K562 (cell line): ENCODE results near the gene MAGEA9B. TPM values are rescaled to one million over a fixed set of nuclear protein-coding genes. Genes with fewer than 3 reads are reported as not detected.

ENCODE experiments used
- ATF7 ChIP-seq: fragments of 450-650 bp; IDR thresholded peaks from 2 replicates; pipeline ENCODE4 v1.7.1; 2014; ENCODE audit warnings: mild to moderate bottlenecking, moderate library complexity
- COPS2 ChIP-seq: fragments of 450-650 bp; conservative IDR thresholded peaks from 2 replicates; pipeline ENCODE4 v1.6.1; 2016; ENCODE audit warnings: mild to moderate bottlenecking, moderate library complexity
- DNMT1 ChIP-seq: fragments of 450-650 bp; IDR thresholded peaks from 2 replicates; pipeline ENCODE4 v1.6.1; 2016; ENCODE audit warnings: antibody characterized with exemption, mild to moderate bottlenecking
- GABPB1 ChIP-seq: sonication (generic); formaldehyde crosslinking; IDR thresholded peaks from 2 replicates; pipeline ENCODE4 v1.8.0; 2022; ENCODE audit warnings: mild to moderate bottlenecking, missing genetic modification reagents
- HDAC2 ChIP-seq: fragments of 450-650 bp; IDR thresholded peaks from 2 replicates; pipeline ENCODE4 v1.6.1; 2016; ENCODE audit warnings: mild to moderate bottlenecking
- HNRNPK ChIP-seq: fragments of 200-400 bp; formaldehyde crosslinking; IDR thresholded peaks from one replicate; pipeline ENCODE4 v1.6.1; 2018; ENCODE audit warnings: mild to moderate bottlenecking, low read depth, low read length; ENCODE audit not compliant: poor library complexity, severe bottlenecking
- JUND ChIP-seq, 2 experiments: IDR thresholded peaks; 2 replicates in 1 of 2; 3 replicates in 1 of 2; pipeline ENCODE4 v1.6.1; 2011; ENCODE audit warnings: borderline replicate concordance in 2 of 2, low read depth in 2 of 2, low read length in 2 of 2, improper control_type of control experiment in 1 of 2, missing biosample characterization in 1 of 2, missing genetic modification characterization in 1 of 2, missing genetic modification reagents in 1 of 2
- KDM1A ChIP-seq, 2 experiments: fragments of 450-650 bp; IDR thresholded peaks; 2 replicates each; pipeline ENCODE4 v1.6.1; 2016; ENCODE audit warnings: mild to moderate bottlenecking in 2 of 2
- MTA1 ChIP-seq: fragments of 450-650 bp; IDR thresholded peaks from 2 replicates; pipeline ENCODE4 v1.6.1; 2017; ENCODE audit warnings: borderline replicate concordance
- RBFOX2 ChIP-seq: fragments of 200-400 bp; formaldehyde crosslinking; IDR thresholded peaks from 2 replicates; pipeline ENCODE4 v1.6.1; 2017; ENCODE audit warnings: low read depth, mild to moderate bottlenecking, low read length, moderate library complexity
- RBM17 ChIP-seq: fragments of 200-400 bp; formaldehyde crosslinking; IDR thresholded peaks from 2 replicates; pipeline ENCODE4 v1.6.1; 2017; ENCODE audit warnings: low read depth, mild to moderate bottlenecking, low read length, borderline replicate concordance
- RNF2 ChIP-seq: sonication (generic); IDR thresholded peaks from 2 replicates; pipeline ENCODE4 v1.6.1; 2016
- SAP30 ChIP-seq: fragments of 200-600 bp; sonication (generic); IDR thresholded peaks from 2 replicates; pipeline ENCODE4 v1.6.1; 2012; ENCODE audit warnings: borderline replicate concordance, low read depth, mild to moderate bottlenecking, moderate library complexity, low read length, control low read depth, inconsistent platforms; ENCODE audit not compliant: insufficient read depth, poor library complexity, severe bottlenecking
- SNRNP70 ChIP-seq: fragments of 200-400 bp; formaldehyde crosslinking; optimal IDR thresholded peaks from 2 replicates; pipeline ENCODE3; 2017; ENCODE audit warnings: low read depth, low read length
- SPI1 ChIP-seq: IDR thresholded peaks from 2 replicates; pipeline ENCODE4 v1.6.1; 2011; ENCODE audit warnings: low read depth, low read length, control low read depth, borderline replicate concordance
- SREBF2 ChIP-seq: sonication (generic); formaldehyde crosslinking; IDR thresholded peaks from 2 replicates; pipeline ENCODE4 v1.4.0; 2020; ENCODE audit warnings: mild to moderate bottlenecking, missing genetic modification reagents
- TAL1 ChIP-seq: fragments of 450-650 bp; IDR thresholded peaks from 2 replicates; pipeline ENCODE4 v1.6.1; 2016; ENCODE audit warnings: mild to moderate bottlenecking
- TARDBP ChIP-seq: fragments of 450-650 bp; IDR thresholded peaks from 2 replicates; pipeline ENCODE4 v1.6.1; 2016
- TFAP4 ChIP-seq: sonication (generic); formaldehyde crosslinking; IDR thresholded peaks from 2 replicates; pipeline ENCODE4 v1.8.0; 2022; ENCODE audit warnings: missing genetic modification reagents, mild to moderate bottlenecking, moderate library complexity, borderline replicate concordance
- TGIF2 ChIP-seq: sonication (generic); formaldehyde crosslinking; IDR thresholded peaks from 2 replicates; pipeline ENCODE4 v1.8.1; 2022; ENCODE audit warnings: mild to moderate bottlenecking, missing genetic modification reagents, moderate library complexity
- ZNF12 ChIP-seq: sonication (generic); formaldehyde crosslinking; IDR thresholded peaks from 2 replicates; pipeline ENCODE4 v1.4.0; 2020; ENCODE audit warnings: mild to moderate bottlenecking, missing genetic modification reagents
- ZNF668 ChIP-seq: fragments of 250-450 bp; sonication (Bioruptor Pico); IDR thresholded peaks from 2 replicates; pipeline ENCODE4 v1.8.0; 2022; ENCODE audit warnings: mild to moderate bottlenecking, inconsistent platforms
- ZNF830 ChIP-seq: fragments of 250-450 bp; sonication (Bioruptor Pico); IDR thresholded peaks from 2 replicates; pipeline ENCODE4 v1.5.0; 2021; ENCODE audit warnings: mild to moderate bottlenecking
- polyA plus RNA-seq, 8 experiments: library from polyadenylated mRNA; depleted of rRNA in 4 of 8; stranded (reverse) in 5 of 8; unstranded in 3 of 8; fragments of >200 nt; fragmentation: Nextera tagmentation in 2 of 8; fragmentation: Illumina TruSeq in 1 of 8; extraction: Ambion mirVana in 2 of 8; extraction: Trizol in 1 of 8; gene quantifications; 2 replicates each; pipeline versions ENCODE4 v1.2.1 to v1.2.3, GENCODE V29; 2011 to 2014; ENCODE audit warnings: inconsistent platforms in 1 of 8, missing spikeins in 1 of 8
- total RNA-seq, 7 experiments: library from RNA; depleted of rRNA in 6 of 7; stranded (reverse); fragments of >200 nt in 6 of 7; fragmentation: Illumina TruSeq in 2 of 7; extraction: Trizol in 2 of 7; gene quantifications; 2 replicates each; pipeline versions ENCODE4 v1.2.1 to v1.2.3, GENCODE V29; 2011 to 2021; ENCODE audit warnings: low replicate concordance in 1 of 7
- TF ChIP-seq, protein P1 (sequence below): sonication (generic); formaldehyde crosslinking; IDR thresholded peaks from 2 replicates; pipeline ENCODE4 v1.8.0; 2022; ENCODE audit warnings: mild to moderate bottlenecking, missing genetic modification reagents

Gene MAGEA9B
- total and polyA plus RNA-seq, 9 of the 15 experiments (the other 6 are each of a cell fraction or from before 2014, with no cell fraction given), result 11.2 to 31.2 (median 14.1) TPM

DNA sequence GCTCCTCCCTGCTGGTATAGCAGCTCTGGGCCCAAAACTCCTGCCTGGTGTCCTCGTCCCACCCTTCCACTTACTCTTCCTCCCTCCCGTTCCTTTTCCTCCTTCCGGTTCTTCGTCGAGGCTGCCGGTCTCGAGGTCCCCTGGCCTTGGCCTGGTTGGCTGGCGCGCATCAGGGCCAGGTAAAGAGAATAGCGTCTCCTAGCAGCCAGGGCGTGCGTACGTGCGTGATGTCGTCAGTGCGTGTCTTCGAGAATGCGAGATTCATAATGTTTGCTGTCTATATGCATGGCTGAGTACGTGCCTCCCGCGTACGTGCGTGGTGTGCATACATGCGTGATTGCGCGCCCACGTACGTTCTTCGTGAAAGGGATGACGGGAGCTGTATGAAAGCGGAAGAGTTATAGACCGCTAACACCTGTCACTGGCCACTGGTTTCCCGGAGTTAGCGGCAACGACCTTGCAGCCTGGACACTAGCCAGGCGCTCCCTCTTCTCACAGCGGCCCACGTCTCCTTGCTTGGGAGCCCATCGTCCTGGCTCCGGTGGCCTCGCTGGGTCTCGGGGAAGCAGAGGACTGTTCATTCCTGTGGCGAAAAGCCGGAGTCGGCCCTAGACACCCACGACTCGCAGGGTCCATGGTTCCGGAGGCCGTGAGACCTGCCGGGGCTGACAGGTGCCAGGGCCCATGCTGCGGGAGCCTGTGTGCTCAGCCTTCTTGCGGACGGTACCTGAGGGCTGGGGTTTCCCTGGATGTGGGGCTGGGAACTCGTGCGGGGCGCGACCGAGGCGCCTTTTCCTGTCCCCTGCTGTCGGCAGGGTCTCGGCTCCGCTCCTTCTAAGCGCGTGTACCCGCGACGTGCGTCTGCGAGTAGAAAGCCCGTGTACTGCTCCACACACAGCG is 46.4 kb downstream of the MAGEA9B start, which contains the start of gene EOLA1 (continued):
- TF ChIP-seq TAL1 (no peak), SPI1 (peak; percentile 50; the same call in 1 of the 2 replicates), RBM17 (no peak), ATF7 (peak; percentile 92), KDM1A (IDR thresholded peaks at IDR 0.05) (peak in 1 of 2 experiments; percentile 72; a peak in 2 of 4 replicates), GABPB1 (CRISPR knock-in tag) (peak; percentile 50; the same call in 1 of the 2 replicates), ZNF12 (CRISPR knock-in tag) (no peak), ZNF830 (CRISPR knock-in tag) (no peak), COPS2 (no peak), ZNF668 (CRISPR knock-in tag) (no peak), DNMT1 (no peak), RBFOX2 (peak; percentile 77), SREBF2 (no peak), TGIF2 (CRISPR knock-in tag) (0 out of 2 replicates have a peak, but pooled peaks have one; percentile 62), HNRNPK (no peak), HDAC2 (no peak; the same call in none of the 2 replicates), JUND (IDR thresholded peaks at IDR 0.05; ENCODE audit: borderline replicate concordance, low read depth, low read length) (peak; percentile 49; the same call in 1 of the 2 replicates), JUND (tag; IDR thresholded peaks at IDR 0.05; ENCODE audit: borderline replicate concordance, low read depth, low read length) (peak; percentile 66; the same call in 2 of the 3 replicates), SNRNP70 (no peak), TFAP4 (CRISPR knock-in tag) (peak; percentile 70), MTA1 (peak; percentile 49; the same call in 1 of the 2 replicates), RNF2 (no peak; the same call in 1 of the 2 replicates), TARDBP (peak; percentile 92), SAP30 (peak; percentile 90)
- TF ChIP-seq, protein P1, sequence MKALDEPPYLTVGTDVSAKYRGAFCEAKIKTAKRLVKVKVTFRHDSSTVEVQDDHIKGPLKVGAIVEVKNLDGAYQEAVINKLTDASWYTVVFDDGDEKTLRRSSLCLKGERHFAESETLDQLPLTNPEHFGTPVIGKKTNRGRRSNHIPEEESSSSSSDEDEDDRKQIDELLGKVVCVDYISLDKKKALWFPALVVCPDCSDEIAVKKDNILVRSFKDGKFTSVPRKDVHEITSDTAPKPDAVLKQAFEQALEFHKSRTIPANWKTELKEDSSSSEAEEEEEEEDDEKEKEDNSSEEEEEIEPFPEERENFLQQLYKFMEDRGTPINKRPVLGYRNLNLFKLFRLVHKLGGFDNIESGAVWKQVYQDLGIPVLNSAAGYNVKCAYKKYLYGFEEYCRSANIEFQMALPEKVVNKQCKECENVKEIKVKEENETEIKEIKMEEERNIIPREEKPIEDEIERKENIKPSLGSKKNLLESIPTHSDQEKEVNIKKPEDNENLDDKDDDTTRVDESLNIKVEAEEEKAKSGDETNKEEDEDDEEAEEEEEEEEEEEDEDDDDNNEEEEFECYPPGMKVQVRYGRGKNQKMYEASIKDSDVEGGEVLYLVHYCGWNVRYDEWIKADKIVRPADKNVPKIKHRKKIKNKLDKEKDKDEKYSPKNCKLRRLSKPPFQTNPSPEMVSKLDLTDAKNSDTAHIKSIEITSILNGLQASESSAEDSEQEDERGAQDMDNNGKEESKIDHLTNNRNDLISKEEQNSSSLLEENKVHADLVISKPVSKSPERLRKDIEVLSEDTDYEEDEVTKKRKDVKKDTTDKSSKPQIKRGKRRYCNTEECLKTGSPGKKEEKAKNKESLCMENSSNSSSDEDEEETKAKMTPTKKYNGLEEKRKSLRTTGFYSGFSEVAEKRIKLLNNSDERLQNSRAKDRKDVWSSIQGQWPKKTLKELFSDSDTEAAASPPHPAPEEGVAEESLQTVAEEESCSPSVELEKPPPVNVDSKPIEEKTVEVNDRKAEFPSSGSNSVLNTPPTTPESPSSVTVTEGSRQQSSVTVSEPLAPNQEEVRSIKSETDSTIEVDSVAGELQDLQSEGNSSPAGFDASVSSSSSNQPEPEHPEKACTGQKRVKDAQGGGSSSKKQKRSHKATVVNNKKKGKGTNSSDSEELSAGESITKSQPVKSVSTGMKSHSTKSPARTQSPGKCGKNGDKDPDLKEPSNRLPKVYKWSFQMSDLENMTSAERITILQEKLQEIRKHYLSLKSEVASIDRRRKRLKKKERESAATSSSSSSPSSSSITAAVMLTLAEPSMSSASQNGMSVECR, result peak; percentile 48; the same call in 1 of the 2 replicates
